Immature natural killer cell (primary cell): ENCODE measurements around the gene TNNI3K. TPM values are rescaled to one million over a fixed set of nuclear protein-coding genes. Genes with fewer than 3 reads are reported as not detected.

Experiments used
- DNase-seq, 3 donors: peaks; one replicate each; pipeline ENCODE4 v3.0.0; 2022; ENCODE audit warnings: mixed read lengths in 1 of 3
- H3K27ac Mint-ChIP-seq, 6 donors: one replicate each; pipeline ENCODE4 v1.8.0; 2020; ENCODE audit warnings: mixed read lengths in 6 of 6, mild to moderate bottlenecking in 5 of 6, inconsistent platforms in 4 of 6, moderate library complexity in 3 of 6
- H3K27me3 Mint-ChIP-seq, 3 donors: one replicate each; pipeline ENCODE4 v1.8.0; 2020 to 2021; ENCODE audit warnings: low read depth in 3 of 3, mild to moderate bottlenecking in 3 of 3, mixed read lengths in 3 of 3, moderate library complexity in 3 of 3, inconsistent platforms in 1 of 3
- H3K36me3 Mint-ChIP-seq, 3 donors: one replicate each; pipeline ENCODE4 v1.8.0; 2020; ENCODE audit warnings: mixed read lengths in 3 of 3, inconsistent platforms in 2 of 3, mild to moderate bottlenecking in 2 of 3
- H3K4me1 Mint-ChIP-seq, 2 donors: one replicate each; pipeline ENCODE4 v1.8.0; 2020; ENCODE audit warnings: inconsistent platforms in 2 of 2, mild to moderate bottlenecking in 2 of 2, mixed read lengths in 2 of 2, moderate library complexity in 1 of 2
- H3K4me3 Mint-ChIP-seq, 5 donors: one replicate each; pipeline ENCODE4 v1.8.0; 2020; ENCODE audit warnings: mild to moderate bottlenecking in 5 of 5, mixed read lengths in 5 of 5, inconsistent platforms in 3 of 5, moderate library complexity in 3 of 5
- H3K9me3 Mint-ChIP-seq, 6 donors: one replicate each; pipeline ENCODE4 v1.8.0; 2020; ENCODE audit warnings: mild to moderate bottlenecking in 6 of 6, mixed read lengths in 6 of 6, inconsistent platforms in 4 of 6, moderate library complexity in 3 of 6
- polyA plus RNA-seq, 3 donors: library from polyadenylated mRNA; unstranded; fragments of 300-500 nt; fragmentation: Illumina TruSeq; gene quantifications; one replicate each; pipeline ENCODE4 v1.2.3, GENCODE V29; 2021

The TNNI3K gene
- polyA plus RNA-seq, result not detected

DNA sequence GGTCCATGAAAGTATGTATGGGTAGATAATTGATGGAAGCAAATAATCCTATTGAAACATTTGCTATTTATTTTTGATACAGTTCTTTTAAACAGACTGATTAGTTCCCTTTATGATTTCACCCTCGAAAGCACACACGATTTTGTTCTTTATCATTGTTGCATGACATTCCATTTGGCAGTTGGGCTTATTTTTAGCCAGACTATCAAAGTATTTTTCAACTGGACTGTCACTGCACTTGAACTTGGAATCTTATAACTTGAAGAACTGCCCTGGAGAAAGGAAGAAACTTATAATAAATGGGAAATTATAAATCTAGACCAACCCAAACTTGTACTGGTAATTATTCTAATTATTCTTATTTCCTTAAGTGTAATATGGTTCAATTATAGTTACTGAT lies at the start of gene TNNI3K:
TNNI3K (plus strand) TSS at position 235 of the 400 bp plus-strand sequence; CDS start at position 300, 65 bp downstream.
- Mint-ChIP-seq H3K4me3 (no peak within 1 kb of the TSS), H3K4me1 (no peaks in the 10 kb centered on the region), H3K27ac (no peak within 1 kb of the TSS), H3K36me3 (peaks cover 0 to 4% (median 3%) of the 10 kb centered on the region in 3 donors), H3K27me3 (no peaks in the 10 kb centered on the region), H3K9me3 (peaks cover 5 to 12% (median 9%) of the 10 kb centered on the region in 6 donors)
- DNase-seq, result no peak

GRCh38 chr1:74193908-74194307 lies 41.3 kb upstream of the TNNI3K start:
- no peak overlapping the region for H3K4me3 Mint-ChIP-seq
- no peak overlapping the region for H3K27ac Mint-ChIP-seq
- H3K27me3 Mint-ChIP-seq, result peaks cover 8 to 11% (median 10%) of the 10 kb centered on the region in 3 donors
- H3K4me1 Mint-ChIP-seq, result peaks cover 15 to 18% of the 10 kb centered on the region in 2 donors
- no peaks in the 10 kb centered on the region for H3K36me3 Mint-ChIP-seq
- no peak for DNase-seq
- no peaks in the 10 kb centered on the region for H3K9me3 Mint-ChIP-seq

DNA sequence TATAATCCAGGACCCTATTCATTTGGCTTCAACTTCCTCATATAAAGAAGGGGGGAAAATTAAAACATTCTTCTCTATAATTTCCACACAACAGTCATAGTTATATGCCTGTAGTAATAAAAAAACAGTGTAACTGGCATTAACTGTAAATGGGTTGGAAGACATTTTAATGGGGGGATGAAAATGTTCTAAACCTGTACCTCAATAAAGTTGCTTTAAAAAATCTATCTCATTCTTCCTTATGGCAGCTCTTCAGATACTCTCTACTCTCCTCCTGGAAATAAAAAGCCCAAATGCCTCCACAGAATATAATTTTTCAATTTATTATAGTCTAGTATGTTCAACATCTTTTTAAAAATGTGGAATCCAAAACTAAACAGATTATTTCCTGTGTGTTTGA lies 39.8 kb upstream of the TNNI3K start:
- H3K9me3 Mint-ChIP-seq, result no peaks in the 10 kb centered on the region
- no peak for DNase-seq
- peaks cover 0 to 4% (median 3%) of the 10 kb centered on the region in 3 donors for H3K36me3 Mint-ChIP-seq
- H3K4me3 Mint-ChIP-seq, result no peak overlapping the region
- H3K4me1 Mint-ChIP-seq, result peaks cover 23 to 24% of the 10 kb centered on the region in 2 donors
- H3K27ac Mint-ChIP-seq, result no peak overlapping the region
- H3K27me3 Mint-ChIP-seq, result peaks cover 8 to 11% (median 10%) of the 10 kb centered on the region in 3 donors

DNA sequence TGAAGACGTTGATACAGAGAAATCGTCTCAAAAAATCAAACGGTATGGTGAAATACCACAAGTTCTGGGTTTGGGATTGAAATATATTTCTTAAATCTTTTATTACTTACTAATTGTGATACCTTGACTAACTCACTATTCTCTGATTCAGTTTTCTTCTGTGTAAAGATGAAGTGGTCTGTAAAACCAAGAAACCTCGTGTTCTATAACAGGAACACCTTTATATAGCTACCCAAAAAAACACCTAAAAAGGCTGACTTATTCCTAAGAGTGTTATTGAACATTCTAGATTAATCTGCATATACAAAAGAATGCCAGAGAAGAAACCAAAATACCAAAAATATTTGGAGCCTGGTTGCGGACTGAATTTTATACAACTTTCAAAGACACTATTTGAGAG lies 37.9 kb upstream of the TNNI3K start:
- peaks cover 0 to 13% (median 8%) of the 10 kb centered on the region in 3 donors for H3K36me3 Mint-ChIP-seq
- peak overlapping the region; percentile 89 to 97 (median 93) for H3K27ac Mint-ChIP-seq
- H3K27me3 Mint-ChIP-seq, result peaks cover 8 to 11% (median 10%) of the 10 kb centered on the region in 3 donors
- H3K4me3 Mint-ChIP-seq, result peak overlapping the region; percentile 88 to 99 (median 95)
- H3K4me1 Mint-ChIP-seq, result peaks cover 23 to 24% of the 10 kb centered on the region in 2 donors
- no peaks in the 10 kb centered on the region for H3K9me3 Mint-ChIP-seq
- DNase-seq, result no peak

- peak within 1 kb of the TSS; percentile 89 to 97 (median 93) for H3K27ac Mint-ChIP-seq
- peaks cover 23 to 24% of the 10 kb centered on the region in 2 donors for H3K4me1 Mint-ChIP-seq
- peak; percentile 96 to 97 (median 96) for DNase-seq
- peak within 1 kb of the TSS; percentile 88 to 99 (median 95) for H3K4me3 Mint-ChIP-seq
- peaks cover 8 to 11% (median 10%) of the 10 kb centered on the region in 3 donors for H3K27me3 Mint-ChIP-seq
- H3K9me3 Mint-ChIP-seq, result no peaks in the 10 kb centered on the region
- H3K36me3 Mint-ChIP-seq, result peaks cover 0 to 13% (median 8%) of the 10 kb centered on the region in 3 donors
These were observed 37.3 kb upstream of the TNNI3K start, which contains the start of the genes FPGT and LRRIQ3 for GRCh38 chr1:74197657-74198552. Gene FPGT (plus strand): TSS chr1:74198242. CDS start chr1:74198279, 37 bp downstream. Gene LRRIQ3 (minus strand): TSS chr1:74198176. CDS start chr1:74183684, 14,492 bp downstream.

GRCh38 chr1:74199504-74199903 lies 35.7 kb upstream of the TNNI3K start:
- peaks cover 8 to 11% (median 10%) of the 10 kb centered on the region in 3 donors for H3K27me3 Mint-ChIP-seq
- DNase-seq, result no peak
- peak overlapping the region in 4 of 5 donors; percentile 88 to 96 (median 92) for H3K4me3 Mint-ChIP-seq
- H3K4me1 Mint-ChIP-seq, result peaks cover 23 to 24% of the 10 kb centered on the region in 2 donors
- peak overlapping the region in 2 of 6 donors; percentile 28 to 94 for H3K27ac Mint-ChIP-seq
- no peaks in the 10 kb centered on the region for H3K9me3 Mint-ChIP-seq
- peaks cover 4 to 20% (median 14%) of the 10 kb centered on the region in 3 donors for H3K36me3 Mint-ChIP-seq

DNA sequence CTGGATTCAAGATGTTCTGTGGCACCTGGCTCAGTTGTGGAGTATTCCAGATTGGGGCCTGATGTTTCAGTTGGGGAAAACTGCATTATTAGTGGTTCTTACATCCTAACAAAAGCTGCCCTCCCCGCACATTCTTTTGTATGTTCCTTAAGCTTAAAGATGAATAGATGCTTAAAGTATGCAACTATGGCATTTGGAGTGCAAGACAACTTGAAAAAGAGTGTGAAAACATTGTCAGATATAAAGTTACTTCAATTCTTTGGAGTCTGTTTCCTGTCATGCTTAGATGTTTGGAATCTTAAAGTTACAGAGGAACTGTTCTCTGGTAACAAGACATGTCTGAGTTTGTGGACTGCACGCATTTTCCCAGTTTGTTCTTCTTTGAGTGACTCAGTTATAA lies 29.9 kb upstream of the TNNI3K start:
- no peaks in the 10 kb centered on the region for H3K9me3 Mint-ChIP-seq
- peaks cover 16 to 41% (median 27%) of the 10 kb centered on the region in 3 donors for H3K36me3 Mint-ChIP-seq

DNA sequence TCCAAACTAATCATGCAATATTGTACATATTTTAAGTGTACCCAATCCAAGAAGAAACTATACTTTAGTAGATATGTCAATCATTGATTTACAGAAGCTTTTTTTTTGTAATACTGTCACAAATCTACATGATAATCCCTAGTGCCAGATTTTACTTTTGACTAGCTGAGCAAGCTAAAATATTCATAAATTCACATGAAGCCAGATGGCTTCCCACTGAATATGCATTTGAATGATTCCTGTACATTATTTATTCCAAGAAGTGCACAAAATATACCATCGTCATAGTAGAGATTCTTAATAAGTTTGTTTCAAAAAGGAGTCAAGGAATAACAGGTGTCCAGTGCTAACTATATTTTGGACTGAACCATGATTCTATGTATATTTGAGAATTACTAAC lies 20.0 kb upstream of the TNNI3K start:
- no peak for DNase-seq
- no peak overlapping the region for H3K27ac Mint-ChIP-seq
- H3K27me3 Mint-ChIP-seq, result no peaks in the 10 kb centered on the region
- peaks cover 0 to 1% (median 0%) of the 10 kb centered on the region in 6 donors for H3K9me3 Mint-ChIP-seq
- H3K36me3 Mint-ChIP-seq, result peaks cover 3 to 4% (median 4%) of the 10 kb centered on the region in 3 donors
- H3K4me1 Mint-ChIP-seq, result no peaks in the 10 kb centered on the region
- no peak overlapping the region for H3K4me3 Mint-ChIP-seq

More for the DNA sequence above, 29.9 kb upstream of the TNNI3K start:
- H3K4me3 Mint-ChIP-seq, result no peak overlapping the region
- DNase-seq, result no peak
- no peaks in the 10 kb centered on the region for H3K27me3 Mint-ChIP-seq
- no peak overlapping the region for H3K27ac Mint-ChIP-seq
- peaks cover 0 to 5% of the 10 kb centered on the region in 2 donors for H3K4me1 Mint-ChIP-seq

GRCh38 chr1:74222701-74223100 lies 12.5 kb upstream of the TNNI3K start:
- Mint-ChIP-seq H3K27ac (no peak overlapping the region), H3K36me3 (peaks cover 4 to 12% (median 12%) of the 10 kb centered on the region in 3 donors)

GRCh38 chr1:74223453-74223852 lies 11.7 kb upstream of the TNNI3K start:
- no peak overlapping the region for H3K27ac Mint-ChIP-seq
- H3K4me3 Mint-ChIP-seq, result no peak overlapping the region
- DNase-seq, result no peak
- H3K4me1 Mint-ChIP-seq, result no peaks in the 10 kb centered on the region
- peaks cover 7 to 60% (median 46%) of the 10 kb centered on the region in 6 donors for H3K9me3 Mint-ChIP-seq
- peaks cover 0 to 3% (median 1%) of the 10 kb centered on the region in 3 donors for H3K27me3 Mint-ChIP-seq
- H3K36me3 Mint-ChIP-seq, result peaks cover 4 to 12% (median 12%) of the 10 kb centered on the region in 3 donors

More at GRCh38 chr1:74222701-74223100, 12.5 kb upstream of the TNNI3K start:
- DNase-seq, result no peak
- peaks cover 5 to 55% (median 42%) of the 10 kb centered on the region in 6 donors for H3K9me3 Mint-ChIP-seq
- H3K27me3 Mint-ChIP-seq, result peaks cover 0 to 3% (median 1%) of the 10 kb centered on the region in 3 donors
- no peaks in the 10 kb centered on the region for H3K4me1 Mint-ChIP-seq
- H3K4me3 Mint-ChIP-seq, result no peak overlapping the region

- H3K4me1 Mint-ChIP-seq, result no peaks in the 10 kb centered on the region
- DNase-seq, result no peak
- no peaks in the 10 kb centered on the region for H3K27me3 Mint-ChIP-seq
- peaks cover 4 to 9% (median 6%) of the 10 kb centered on the region in 6 donors for H3K9me3 Mint-ChIP-seq
- H3K36me3 Mint-ChIP-seq, result peaks cover 0 to 4% (median 3%) of the 10 kb centered on the region in 3 donors
- no peak overlapping the region for H3K27ac Mint-ChIP-seq
- H3K4me3 Mint-ChIP-seq, result no peak overlapping the region
These were observed 1.3 kb downstream of the TNNI3K start for GRCh38 chr1:74236440-74236839.

GRCh38 chr1:74237035-74237434 lies 1.8 kb downstream of the TNNI3K start:
- H3K4me3 Mint-ChIP-seq, result no peak overlapping the region
- no peaks in the 10 kb centered on the region for H3K27me3 Mint-ChIP-seq

DNA sequence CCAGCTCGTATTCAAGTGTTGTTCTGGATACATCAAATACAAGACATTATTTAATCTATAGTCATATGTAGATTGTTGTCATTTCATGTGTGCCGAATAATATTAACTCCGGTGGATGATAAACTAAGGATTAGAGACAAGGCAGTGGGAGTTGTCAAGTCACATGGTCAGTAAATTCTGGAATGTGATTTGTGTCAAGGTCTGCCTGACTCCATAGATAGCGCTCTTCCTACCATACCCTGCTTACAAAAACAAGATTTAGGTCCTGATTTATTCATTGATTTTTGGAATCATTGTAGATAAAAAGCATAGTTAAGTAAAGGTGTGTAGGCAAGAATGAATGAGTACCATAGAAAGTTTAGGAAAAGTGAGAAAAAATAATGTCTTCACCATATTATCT lies 2.6 kb downstream of the TNNI3K start:
- H3K27ac Mint-ChIP-seq, result no peak overlapping the region
- peaks cover 3 to 4% (median 3%) of the 10 kb centered on the region in 3 donors for H3K36me3 Mint-ChIP-seq
- H3K27me3 Mint-ChIP-seq, result peaks cover 0 to 2% (median 0%) of the 10 kb centered on the region in 3 donors
- no peaks in the 10 kb centered on the region for H3K4me1 Mint-ChIP-seq
- no peak overlapping the region for H3K4me3 Mint-ChIP-seq
- peaks cover 0 to 6% (median 3%) of the 10 kb centered on the region in 6 donors for H3K9me3 Mint-ChIP-seq
- no peak for DNase-seq

More at GRCh38 chr1:74237035-74237434, 1.8 kb downstream of the TNNI3K start:
- Mint-ChIP-seq H3K27ac (no peak overlapping the region), H3K9me3 (peaks cover 4 to 8% (median 6%) of the 10 kb centered on the region in 6 donors), H3K36me3 (peaks cover 0 to 4% (median 3%) of the 10 kb centered on the region in 3 donors), H3K4me1 (no peaks in the 10 kb centered on the region)
- no peak for DNase-seq
